Stimulated activated CD8-positive, alpha-beta memory T cell treated with anti-CD3 and anti-CD28 coated beads, Interleukin-15, amount 100 ng/mL, for 1 hour (primary cell): ENCODE results near the gene GABARAP.
"Not testable (repeated sequence)": the region's sequence is repeated elsewhere in the genome, so short reads cannot be mapped to it uniquely, and the experiment has no call there.

ENCODE experiments used
- DNase-seq: peaks from one replicate; pipeline ENCODE4 v3.0.0-alpha.2; 2020; ENCODE audit warnings: low read depth

The GABARAP gene

DNA sequence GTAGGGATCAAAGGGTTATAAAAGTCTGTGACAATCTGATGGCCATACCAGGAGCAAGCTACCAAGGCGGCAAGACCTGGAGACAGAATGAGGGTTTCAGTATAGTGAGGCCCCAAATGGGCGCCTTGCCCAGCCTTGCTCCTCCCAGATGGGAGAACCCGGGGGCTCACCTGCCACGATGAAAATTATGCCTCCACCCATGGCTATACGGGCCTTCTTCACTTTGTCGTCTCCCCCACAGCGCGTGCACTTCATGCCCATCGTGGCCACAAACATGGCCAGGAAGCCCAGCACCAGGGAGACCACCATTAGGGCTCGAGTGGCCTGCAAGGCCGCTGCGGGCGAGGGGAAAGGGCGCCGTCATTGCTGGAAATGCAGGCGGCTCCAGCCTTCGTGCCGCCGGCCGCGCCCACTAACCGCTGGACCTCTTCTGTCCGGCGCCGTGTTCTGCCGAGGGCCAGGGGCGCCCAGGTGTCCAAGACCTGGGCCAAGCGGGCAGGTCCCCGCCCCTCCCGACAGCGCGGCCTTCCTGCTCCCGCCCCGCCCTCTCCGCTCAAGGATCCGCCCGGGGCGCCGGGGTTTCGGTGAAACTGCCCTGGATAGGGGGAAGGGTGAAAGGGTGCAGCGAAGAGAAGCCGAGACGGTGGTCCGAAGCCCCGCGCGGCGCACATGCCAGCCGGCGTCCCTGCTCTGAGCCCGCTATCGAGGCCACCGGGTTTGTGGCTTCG, 18.6 kb upstream of the GABARAP start:
- no peak for DNase-seq

DNA sequence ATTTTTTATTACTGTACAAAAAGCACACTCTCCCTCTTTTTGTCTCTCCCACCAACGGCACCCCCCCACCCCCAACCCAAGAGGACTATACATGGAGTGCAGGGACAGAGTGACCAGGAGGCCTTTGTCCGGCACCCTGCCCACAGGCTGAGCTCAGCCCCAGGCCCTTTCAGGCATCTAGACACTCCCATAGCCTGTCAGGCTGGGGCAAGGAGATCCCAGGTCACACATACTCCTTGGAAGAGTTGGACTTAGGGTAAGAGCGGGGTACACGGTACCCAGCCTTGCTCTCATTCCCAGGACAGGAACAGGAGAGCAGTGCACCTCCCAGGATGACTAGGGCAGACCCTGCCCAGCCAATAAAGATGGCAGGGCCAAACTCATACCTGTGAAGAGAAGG, 17.9 kb upstream of the GABARAP start:
- no peak for DNase-seq

DNA sequence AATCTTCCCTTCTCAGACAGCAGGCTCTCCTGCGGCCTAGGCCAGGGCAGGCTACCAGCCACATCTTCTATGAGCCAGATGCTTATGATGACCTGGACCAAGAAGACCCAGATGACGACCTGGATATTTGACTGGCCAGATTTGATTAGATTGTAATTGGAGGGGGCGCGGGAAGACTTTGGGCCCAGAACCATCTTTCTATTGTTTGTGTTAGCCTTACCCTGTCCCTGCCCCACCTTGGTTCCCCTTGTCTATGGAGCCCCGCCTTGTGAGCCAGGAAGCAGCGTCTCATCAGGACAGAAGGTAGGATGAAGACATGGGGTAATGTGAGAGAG, 17.3 kb upstream of the GABARAP start:
- DNase-seq, result no peak

DNA sequence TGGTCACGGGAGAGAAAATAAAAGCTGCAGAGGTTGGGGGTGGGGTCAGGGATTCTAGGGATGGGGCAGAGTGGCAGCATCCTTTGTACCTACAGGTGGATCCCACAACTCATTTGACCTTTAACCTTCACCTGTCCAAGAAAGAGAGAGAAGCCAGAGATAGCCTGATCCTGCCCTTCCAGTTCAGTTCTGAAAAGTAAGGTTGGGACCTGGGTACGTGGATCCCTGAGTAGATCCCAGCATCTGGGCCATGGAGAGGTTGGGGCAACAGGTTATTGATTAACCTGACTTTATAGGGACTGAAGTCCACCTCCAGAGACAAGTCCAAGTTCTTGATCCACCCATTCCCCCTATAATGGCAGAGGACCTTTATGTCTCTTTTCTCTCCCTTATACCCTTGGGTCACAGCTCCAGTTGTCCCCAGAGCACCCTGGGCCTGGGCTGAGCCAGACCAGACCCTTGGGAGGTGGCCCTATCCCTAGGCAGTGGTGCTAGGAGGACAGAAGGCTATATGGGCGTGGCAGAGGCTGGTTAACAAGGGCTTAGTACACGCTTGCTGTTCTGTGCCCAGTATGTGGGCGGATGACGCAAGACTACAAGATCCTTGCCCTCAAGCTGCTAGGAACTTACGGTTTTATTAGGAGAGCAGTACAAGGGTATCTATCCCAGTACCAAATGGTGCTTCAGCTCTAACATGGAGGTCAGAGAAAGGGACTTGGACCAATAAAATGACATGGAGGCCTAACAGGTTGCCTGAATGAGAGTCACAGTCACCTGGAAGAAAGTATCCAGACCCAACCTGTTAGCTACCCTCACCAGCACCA, 16.7 kb upstream of the GABARAP start:
- no peak for DNase-seq

DNA sequence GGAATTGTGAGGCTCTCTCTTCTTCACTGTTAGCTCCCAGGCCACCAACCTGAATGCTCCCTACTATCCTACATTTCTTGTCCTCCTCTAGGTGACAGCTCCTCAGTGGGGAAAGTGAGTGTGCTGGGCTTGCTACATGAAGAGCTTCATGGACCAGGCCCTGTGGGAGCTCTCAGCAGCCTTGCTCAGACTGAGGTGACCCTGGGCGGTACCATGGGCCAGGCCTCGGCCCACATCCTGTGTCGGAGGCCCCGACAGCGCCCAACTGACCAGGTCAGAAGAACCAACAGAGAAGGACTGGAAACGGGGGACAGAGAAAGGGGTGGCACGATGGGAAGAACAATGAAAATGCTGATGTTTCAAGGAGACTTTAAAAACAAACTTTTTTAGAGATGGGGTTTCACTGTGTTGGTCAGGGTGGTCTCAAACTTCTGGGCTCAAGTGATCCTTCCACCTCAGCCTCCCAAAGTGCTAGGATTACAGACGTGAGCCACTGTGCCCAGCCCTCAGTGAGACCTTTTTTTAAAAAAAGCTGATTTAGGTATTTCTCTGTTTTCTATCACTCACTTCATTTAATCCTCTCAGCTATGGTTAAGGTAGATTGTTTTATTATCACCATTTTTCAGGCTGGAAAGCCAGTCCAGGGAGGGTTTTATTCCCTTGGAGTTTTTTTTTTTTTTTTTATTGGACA, 14.7 kb upstream of the GABARAP start:
- no peak for DNase-seq

DNA sequence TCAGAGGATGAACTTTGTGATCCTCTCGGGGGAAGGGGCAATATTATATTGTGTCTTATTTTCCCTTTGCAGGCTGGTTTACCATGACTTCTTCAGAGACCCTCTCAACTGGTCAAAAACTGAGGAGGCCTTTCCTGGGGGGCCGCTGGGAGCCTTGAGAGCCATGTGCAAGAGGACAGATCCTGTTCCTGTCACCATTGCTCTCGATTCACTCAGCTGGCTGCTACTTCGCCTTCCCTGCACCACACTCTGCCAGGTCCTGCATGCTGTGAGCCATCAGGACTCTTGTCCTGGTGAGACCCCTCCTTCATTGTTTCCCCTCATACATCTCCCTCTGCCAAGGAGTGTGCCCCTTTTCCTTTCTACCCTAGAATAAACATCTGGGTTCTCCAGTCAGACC, 12.3 kb upstream of the GABARAP start:
- DNase-seq, result no peak

DNA sequence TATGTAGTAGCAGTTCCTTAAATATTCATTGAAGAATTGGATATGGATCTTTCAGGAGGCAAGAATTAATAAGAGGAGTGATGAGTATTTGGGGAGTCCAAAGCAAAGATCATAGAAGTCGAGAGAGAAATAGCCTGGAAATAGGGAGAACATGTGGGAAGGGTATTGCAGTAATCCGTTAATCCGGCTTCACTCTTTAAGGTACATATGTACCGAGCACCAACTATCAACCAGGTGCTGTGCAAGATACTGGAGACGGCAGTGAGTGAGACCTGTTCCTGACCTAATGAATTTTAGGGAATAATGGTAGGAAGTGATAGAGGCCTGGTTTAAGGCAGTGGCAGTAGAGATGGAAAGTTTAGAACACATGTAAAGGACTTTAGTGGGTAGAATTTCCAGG, 10.8 kb upstream of the GABARAP start:
- DNase-seq, result no peak

DNA sequence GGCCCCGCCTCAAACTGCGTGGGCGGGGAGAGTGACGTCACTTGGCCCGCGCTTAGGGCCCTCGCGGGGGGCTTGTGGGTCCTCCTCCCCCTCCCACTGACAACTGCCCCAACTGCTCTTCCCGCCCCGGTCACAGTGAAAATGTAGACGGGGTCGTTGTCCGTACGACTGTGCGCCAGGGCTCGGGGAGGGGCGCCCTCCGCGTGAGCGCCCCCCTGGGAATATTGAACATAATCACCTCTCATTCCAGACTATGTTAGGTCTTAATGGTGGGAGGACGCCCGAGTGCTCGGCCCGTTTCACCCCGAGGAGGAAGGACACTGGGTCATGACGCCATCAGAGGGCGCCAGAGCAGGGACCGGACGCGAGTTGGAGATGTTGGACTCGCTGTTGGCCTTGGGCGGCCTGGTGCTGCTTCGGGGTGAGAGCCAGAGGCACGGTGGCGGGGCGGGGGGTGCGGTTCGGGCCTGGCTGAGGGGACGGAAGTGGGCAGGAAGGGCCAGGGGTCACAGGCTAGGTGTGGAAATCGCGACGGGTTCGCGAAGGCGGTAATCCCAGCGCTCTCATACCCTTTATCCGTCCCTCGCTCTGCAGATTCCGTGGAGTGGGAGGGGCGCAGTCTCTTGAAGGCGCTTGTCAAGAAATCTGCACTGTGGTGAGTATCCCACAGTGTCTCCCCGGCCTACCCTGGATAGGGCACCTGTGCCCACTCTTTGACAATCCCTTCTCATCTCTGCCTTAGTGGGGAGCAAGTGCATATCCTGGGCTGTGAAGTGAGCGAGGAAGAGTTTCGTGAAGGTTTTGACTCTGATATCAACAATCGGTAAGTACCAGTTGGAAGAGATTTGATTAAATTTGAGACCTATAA, 10.2 kb upstream of the GABARAP start, which contains the start of gene ELP5:
Gene ELP5, plus strand, starts transcription at position 40 of the 868 bp plus-strand sequence. Its CDS starts 336 bp downstream, at position 376.
- peak; percentile 73 for DNase-seq

DNA sequence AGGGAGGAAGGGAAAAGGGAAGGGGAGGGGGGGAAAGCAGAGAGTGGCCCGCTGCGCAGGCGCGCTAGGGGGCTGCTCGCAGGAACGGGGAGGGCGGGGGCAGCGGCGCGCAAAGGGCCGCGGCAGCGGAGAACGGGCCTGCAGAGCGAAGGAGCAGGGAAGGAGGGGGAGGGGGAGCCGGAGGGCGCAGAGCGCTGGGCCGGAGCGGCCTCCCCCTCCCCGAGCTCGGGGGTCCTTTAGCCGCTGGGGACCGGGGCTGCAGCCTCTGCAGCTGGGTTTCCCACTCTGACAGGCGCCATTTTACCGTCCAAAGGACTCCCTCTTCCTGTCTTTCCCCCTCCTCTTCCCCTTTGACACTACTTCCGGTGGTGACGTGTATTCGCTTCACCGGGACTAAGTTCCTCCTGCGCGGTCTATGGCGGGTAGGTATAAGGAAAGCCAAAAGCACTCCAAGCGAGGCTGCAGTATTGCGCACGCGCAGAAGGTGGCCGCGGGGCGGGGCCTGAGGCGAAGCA, 9.5 kb upstream of the GABARAP start, which contains the start of gene CTDNEP1:
Gene CTDNEP1, minus strand, starts transcription at position 74 of the 515 bp plus-strand sequence. CDS start 438 bp downstream, outside the sequence.
- DNase-seq, result peak; percentile 98

DNA sequence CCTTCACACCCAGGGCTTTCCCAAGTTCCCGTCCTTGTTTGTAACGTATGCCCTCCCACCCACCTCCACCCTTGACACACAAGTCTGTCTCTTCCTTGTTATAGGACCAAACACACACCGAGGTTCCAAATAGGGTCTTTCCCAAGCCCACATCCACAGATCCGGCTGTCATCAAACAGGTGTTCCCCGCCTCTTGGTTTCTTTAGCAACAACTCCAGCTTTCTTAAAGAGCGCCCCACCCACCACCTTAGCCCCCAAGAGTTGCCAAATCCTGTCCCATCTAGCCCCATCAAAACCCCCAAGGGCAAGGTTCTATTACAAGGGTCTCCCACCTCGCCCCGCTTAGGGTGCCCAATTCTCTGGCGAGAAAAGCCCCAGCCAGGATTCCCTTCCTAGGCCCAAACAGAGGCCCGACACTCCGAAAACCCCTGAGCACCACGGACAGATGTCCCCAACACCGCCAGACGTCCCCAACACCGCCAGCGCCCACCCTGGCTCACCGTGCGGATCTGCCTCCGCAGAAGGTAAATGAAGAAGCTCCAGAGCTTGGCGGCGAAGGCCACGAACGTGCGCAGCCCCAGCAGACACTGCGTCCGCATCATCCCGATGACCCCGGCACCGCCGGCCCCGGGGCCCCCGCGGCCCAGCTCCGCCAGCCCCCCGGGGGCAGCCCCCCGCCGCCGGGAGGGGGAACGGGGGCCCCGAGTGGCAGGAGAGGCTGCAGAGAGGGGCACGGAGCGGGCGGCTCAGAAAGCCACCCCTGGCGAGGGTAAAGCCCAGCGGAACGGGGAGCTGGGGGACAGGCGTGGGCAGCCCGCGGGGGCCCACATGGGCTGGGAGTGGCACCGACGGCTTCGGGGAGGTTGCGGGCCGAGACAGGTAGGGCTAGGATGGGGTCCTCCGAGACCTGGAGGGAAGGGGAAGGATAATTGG, 8.7 kb upstream of the GABARAP start:
- no peak for DNase-seq

DNA sequence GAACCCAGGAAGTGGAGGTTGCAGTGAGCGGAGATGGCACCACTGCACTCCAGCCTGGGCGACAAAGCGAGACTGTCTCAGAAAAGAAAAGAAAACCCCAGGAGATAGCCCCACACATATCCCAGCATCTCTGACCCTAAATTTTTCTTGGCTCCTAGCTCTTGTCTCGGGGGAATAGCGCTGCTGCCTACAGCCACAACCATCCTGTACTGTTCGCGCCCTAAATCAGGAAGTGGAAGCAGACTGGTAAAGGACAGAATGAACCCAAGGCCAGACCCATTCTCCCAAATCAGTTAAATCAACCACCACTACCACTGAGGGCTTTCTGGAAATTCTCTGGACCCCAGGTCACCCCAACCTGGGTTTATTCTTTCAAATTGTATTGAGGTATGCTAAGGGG, 7.6 kb upstream of the GABARAP start:
- DNase-seq, result no peak

DNA sequence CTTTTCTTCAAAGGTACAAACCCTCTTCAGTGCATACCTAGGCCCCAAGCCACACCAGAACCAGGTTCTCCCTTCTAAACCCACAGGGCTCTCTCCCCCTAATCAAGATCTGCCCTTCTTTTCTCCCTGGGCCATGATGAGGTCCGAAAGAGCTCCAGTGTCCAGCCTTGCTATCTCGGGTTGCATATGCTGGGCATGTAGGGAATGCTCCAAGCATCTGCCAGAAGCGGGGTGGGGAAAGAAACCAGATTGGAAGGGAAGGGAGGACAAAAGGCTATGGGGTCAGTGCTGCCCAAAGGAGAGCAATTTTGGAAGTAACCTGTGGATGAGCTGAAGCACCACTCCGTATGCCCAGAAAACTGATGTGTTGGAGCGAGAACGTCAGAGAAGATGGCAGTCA, 7.0 kb upstream of the GABARAP start:
- DNase-seq, result no peak

DNA sequence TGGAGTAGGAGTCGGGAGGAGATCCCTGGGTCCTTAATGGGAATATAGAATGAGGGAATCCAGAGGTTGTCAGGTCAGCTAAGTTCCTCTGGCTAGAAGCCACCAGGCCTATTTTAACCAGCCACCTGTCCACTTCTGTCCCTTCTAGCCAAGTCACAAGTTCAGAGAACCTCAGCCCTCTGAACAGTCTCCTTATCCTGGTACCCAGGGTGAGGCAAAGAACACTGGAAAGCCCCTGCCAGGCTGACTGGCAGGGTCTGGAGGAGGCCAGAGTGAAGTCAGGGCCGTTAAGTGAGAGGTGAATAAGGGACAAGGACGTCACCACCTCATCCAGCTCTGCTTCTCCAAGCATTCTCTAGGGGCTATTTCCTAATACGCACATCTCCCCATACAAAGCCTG, 6.5 kb upstream of the GABARAP start:
- DNase-seq, result no peak

DNA sequence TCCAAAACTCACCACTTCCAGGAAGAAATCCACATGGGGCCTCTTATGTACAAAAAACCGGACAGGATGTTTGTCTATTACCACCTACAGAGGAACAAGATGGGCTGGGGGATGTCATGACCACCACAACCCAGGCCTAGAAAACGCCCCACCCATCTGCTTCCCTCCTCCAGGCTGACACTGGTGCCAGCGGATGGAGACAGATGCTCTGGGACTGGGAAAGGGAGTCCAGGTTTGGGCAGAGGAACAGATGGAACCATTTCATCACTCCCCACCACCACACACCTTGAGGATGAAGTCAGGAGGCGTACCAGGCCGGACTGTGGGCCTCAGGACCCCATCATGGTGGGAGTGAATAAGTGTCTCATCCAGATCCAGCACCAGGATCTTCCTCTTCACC, 4.5 kb upstream of the GABARAP start:
- no peak for DNase-seq

DNA sequence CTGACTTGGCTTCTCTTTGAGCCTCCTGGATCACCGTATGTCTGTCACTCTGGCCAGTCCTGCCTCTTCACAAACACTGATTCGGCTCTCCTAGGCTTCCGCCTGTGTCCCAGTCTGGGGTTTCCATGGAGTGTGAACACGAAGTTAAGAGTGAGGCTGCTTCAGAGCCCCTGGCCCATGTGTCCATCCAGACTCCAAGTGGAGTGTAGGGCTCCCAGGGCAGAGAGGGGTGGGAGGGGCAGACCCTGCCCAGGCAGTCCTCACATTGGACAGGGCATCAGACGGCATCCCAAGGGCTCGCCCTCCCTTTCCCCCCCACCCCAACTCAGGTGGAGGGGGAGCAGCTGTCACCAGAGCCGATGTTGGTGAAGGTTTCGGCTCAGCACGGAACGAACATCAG, 1.6 kb upstream of the GABARAP start:
- not testable (repeated sequence) for DNase-seq

DNA sequence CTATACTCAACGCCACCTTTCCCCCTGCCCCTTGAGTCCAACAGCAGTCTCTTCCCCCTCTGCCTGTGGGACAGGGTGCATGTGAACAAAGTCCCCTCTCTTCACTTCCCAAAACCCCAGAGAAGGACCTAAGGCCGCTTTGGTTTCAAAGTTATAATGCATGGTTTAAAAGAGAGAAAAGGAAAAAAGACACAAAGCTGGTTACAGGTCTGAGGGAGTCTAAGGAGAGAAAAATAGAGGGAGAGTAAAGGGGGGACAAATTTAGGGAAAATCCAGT, 1.1 kb upstream of the GABARAP start:
- no peak for DNase-seq

DNA sequence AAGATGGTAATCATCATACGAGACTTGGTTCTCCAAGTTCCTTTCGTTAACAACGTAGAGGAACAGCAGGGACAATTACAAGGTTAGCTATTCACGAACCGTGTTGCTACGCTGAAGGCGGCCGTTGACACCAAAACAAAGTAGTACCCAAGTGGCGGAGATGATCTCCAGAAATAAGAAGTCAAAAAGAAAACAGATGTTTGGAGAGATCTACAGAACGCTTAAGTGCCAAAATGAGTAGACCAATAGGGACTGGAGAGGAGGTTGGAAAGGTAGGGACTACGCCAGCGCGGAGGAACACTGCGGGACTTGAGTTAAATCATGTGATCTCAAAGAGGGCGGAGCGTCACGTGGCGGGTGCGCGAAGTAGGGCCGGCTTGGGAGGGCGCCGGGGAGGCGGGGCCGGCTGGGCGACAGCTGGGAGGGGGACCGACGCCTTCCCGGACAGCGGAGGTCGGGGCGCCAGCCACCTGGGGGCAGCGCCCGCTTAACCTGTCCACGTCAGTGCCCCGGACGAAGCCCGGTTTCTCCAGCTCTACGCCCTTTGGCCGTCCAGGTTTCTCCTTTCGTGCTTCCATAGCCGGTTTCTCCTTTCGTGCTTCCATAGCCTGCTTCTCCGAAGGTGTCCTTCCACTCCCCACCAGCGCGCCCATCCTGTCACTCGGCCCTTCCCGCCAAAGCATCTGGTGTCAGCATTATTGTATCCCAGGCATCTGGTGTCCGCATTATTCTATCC, 636 bp upstream of the GABARAP start:
- peak; percentile 86 for DNase-seq

DNA sequence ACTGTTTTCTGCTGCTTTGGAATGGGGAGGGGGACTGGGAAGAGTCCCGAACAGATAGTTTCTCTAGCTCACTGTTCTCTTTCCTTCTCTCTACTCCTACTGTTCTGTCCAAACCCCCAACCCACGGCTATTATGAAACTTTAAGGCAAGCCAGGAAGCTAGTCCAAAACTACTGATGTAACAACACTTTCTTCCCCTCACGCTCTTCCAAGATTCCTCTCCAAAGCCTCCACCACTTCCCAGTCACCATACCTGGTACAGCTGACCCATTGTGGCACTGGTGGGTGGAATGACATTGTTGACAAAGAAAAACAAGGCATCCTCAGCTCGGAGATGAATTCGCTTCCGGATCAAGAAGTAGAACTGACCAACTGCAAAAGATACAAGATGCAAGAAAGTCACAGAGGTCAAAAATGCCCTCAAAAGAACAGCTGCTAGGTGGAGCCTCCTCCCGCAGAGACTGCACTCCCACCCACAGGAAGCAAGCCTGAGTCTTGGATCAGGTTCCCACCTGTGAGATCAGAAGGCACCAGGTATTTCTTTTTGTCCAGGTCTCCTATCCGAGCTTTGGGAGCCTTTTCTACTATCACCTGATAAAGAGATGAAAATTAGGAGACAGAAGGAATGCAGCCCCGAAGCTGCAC, 1.0 kb downstream of the GABARAP start:
- DNase-seq, result no peak

DNA sequence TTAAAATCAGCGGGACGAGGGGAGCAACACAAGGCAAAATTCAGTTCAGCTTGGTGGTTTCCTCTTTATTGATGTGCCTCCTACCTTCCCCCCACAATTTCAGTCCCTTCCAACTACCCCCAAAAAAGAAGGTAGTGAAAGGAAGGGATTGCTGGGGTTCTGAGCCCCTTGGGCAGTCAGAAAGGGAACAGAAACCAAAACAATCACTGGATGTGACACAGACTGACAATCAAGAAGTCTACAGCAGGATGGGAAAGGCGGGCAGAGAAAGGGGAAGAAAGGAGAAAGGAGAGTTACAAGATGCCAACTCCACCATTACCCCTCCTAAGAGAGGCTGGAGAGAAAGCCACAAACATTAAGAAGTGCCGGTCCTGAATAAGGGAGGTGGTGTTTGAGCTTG, 1.9 kb downstream of the GABARAP start:
- no peak for DNase-seq
